Stimulated activated memory B cell treated with anti-CD40 and anti-IgM and Interleukin-4, amounts not matched to agents 10 μg/mL and 1 μg/mL and 100 μg/mL, for 72 hours (primary cell): ENCODE data around the gene ITSN2.
"Not testable (repeated sequence)": the region's sequence is repeated elsewhere in the genome, so short reads cannot be mapped to it uniquely, and the experiment has no call there.

Source experiments
- ATAC-seq: fragments of 150-1000 bp; cut with Tn5 transposase; 2 replicates; pipeline ENCODE4 v1.10.0; 2021
- H3K27ac Mint-ChIP-seq: one replicate; pipeline ENCODE4 v1.8.0; 2022; ENCODE audit warnings: mild to moderate bottlenecking, mixed read lengths
- H3K27me3 Mint-ChIP-seq: one replicate; pipeline ENCODE4 v1.8.0; 2022; ENCODE audit warnings: mixed read lengths
- H3K36me3 Mint-ChIP-seq: one replicate; pipeline ENCODE4 v1.8.0; 2022; ENCODE audit warnings: mixed read lengths
- H3K4me1 Mint-ChIP-seq: one replicate; pipeline ENCODE4 v1.8.0; 2022; ENCODE audit warnings: mixed read lengths
- H3K4me3 Mint-ChIP-seq: one replicate; pipeline ENCODE4 v1.8.0; 2022; ENCODE audit warnings: mild to moderate bottlenecking, moderate library complexity, mixed read lengths
- H3K9me3 Mint-ChIP-seq: one replicate; pipeline ENCODE4 v1.8.0; 2022; ENCODE audit warnings: mixed read lengths

ITSN2 gene

GRCh38 chr2:24353364-24353763 is 7.0 kb downstream of the ITSN2 start:
- ATAC-seq: no peak
- peaks cover 4% of the 10 kb centered on the region for H3K9me3 Mint-ChIP-seq
- H3K27ac Mint-ChIP-seq: peak overlapping the region; percentile 79
- H3K36me3 Mint-ChIP-seq: peaks cover 21% of the 10 kb centered on the region
- H3K4me1 Mint-ChIP-seq: peaks cover 84% of the 10 kb centered on the region
- no peak overlapping the region for H3K4me3 Mint-ChIP-seq
- H3K27me3 Mint-ChIP-seq: no peaks in the 10 kb centered on the region

GRCh38 chr2:24352664-24353063 is 7.7 kb downstream of the ITSN2 start:
- Mint-ChIP-seq H3K4me3 (peak overlapping the region; percentile 44), H3K36me3 (peaks cover 21% of the 10 kb centered on the region), H3K4me1 (peaks cover 78% of the 10 kb centered on the region), H3K27me3 (no peaks in the 10 kb centered on the region), H3K9me3 (peaks cover 4% of the 10 kb centered on the region), H3K27ac (peak overlapping the region; percentile 79)
- no peak for ATAC-seq

- Mint-ChIP-seq H3K27ac (peak overlapping the region; percentile 65), H3K36me3 (peaks cover 17% of the 10 kb centered on the region), H3K27me3 (no peaks in the 10 kb centered on the region), H3K4me3 (no peak overlapping the region), H3K9me3 (peaks cover under 1% of the 10 kb centered on the region), H3K4me1 (peaks cover 75% of the 10 kb centered on the region)
- ATAC-seq: no peak
These were observed 8.4 kb downstream of the ITSN2 start for GRCh38 chr2:24351981-24352380.

GRCh38 chr2:24351627-24351938 is 8.8 kb downstream of the ITSN2 start:
- Mint-ChIP-seq H3K4me1 (peaks cover 71% of the 10 kb centered on the region), H3K36me3 (peaks cover 14% of the 10 kb centered on the region), H3K4me3 (peak overlapping the region; percentile 29), H3K27me3 (no peaks in the 10 kb centered on the region), H3K9me3 (no peaks in the 10 kb centered on the region), H3K27ac (peak overlapping the region; percentile 65)
- no peak for ATAC-seq

GRCh38 chr2:24350826-24351626 is 9.3 kb downstream of the ITSN2 start:
- peaks cover 70% of the 10 kb centered on the region for H3K4me1 Mint-ChIP-seq
- no peak for ATAC-seq
- H3K27me3 Mint-ChIP-seq: no peaks in the 10 kb centered on the region
- H3K4me3 Mint-ChIP-seq: peak overlapping the region; percentile 38
- peak overlapping the region; percentile 65 for H3K27ac Mint-ChIP-seq
- H3K9me3 Mint-ChIP-seq: no peaks in the 10 kb centered on the region
- H3K36me3 Mint-ChIP-seq: peaks cover 12% of the 10 kb centered on the region

- ATAC-seq: no peak
- H3K27me3 Mint-ChIP-seq: no peaks in the 10 kb centered on the region
- no peaks in the 10 kb centered on the region for H3K9me3 Mint-ChIP-seq
- peak overlapping the region; percentile 65 for H3K27ac Mint-ChIP-seq
- peaks cover 71% of the 10 kb centered on the region for H3K4me1 Mint-ChIP-seq
- H3K36me3 Mint-ChIP-seq: peaks cover 12% of the 10 kb centered on the region
- H3K4me3 Mint-ChIP-seq: no peak overlapping the region
These were observed 11.2 kb downstream of the ITSN2 start for GRCh38 chr2:24349097-24349496.

GRCh38 chr2:24345937-24346336 is 14.4 kb downstream of the ITSN2 start:
- Mint-ChIP-seq H3K36me3 (peaks cover 14% of the 10 kb centered on the region), H3K9me3 (no peaks in the 10 kb centered on the region), H3K27me3 (no peaks in the 10 kb centered on the region), H3K4me3 (no peak overlapping the region), H3K4me1 (peaks cover 79% of the 10 kb centered on the region), H3K27ac (no peak overlapping the region)
- no peak for ATAC-seq

GRCh38 chr2:24343225-24343882 is 17.0 kb downstream of the ITSN2 start:
- Mint-ChIP-seq H3K4me1 (peaks cover 79% of the 10 kb centered on the region), H3K36me3 (peaks cover 15% of the 10 kb centered on the region), H3K27ac (peak overlapping the region; percentile 81), H3K4me3 (peak overlapping the region; percentile 21), H3K27me3 (no peaks in the 10 kb centered on the region), H3K9me3 (no peaks in the 10 kb centered on the region)
- ATAC-seq: peak; percentile 87

- Mint-ChIP-seq H3K9me3 (no peaks in the 10 kb centered on the region), H3K4me1 (peaks cover 88% of the 10 kb centered on the region), H3K27me3 (no peaks in the 10 kb centered on the region), H3K36me3 (peaks cover 15% of the 10 kb centered on the region), H3K27ac (peak overlapping the region; percentile 81), H3K4me3 (peak overlapping the region; percentile 56)
- peak; percentile 67 for ATAC-seq
These were observed 18.0 kb downstream of the ITSN2 start for GRCh38 chr2:24342110-24342910.

- no peak for ATAC-seq
- Mint-ChIP-seq H3K27me3 (no peaks in the 10 kb centered on the region), H3K36me3 (peaks cover 23% of the 10 kb centered on the region), H3K27ac (peak overlapping the region; percentile 81), H3K9me3 (peaks cover 3% of the 10 kb centered on the region), H3K4me1 (peaks cover 84% of the 10 kb centered on the region), H3K4me3 (no peak overlapping the region)
These were observed 20.5 kb downstream of the ITSN2 start for GRCh38 chr2:24339856-24340262.

- not testable (repeated sequence) for H3K9me3 Mint-ChIP-seq, ATAC-seq, H3K27me3 Mint-ChIP-seq
- Mint-ChIP-seq H3K4me1 (peaks cover 82% of the 10 kb centered on the region), H3K27ac (peak overlapping the region; percentile 81), H3K4me3 (peak overlapping the region; percentile 38), H3K36me3 (peaks cover 23% of the 10 kb centered on the region)
These were observed 21.2 kb downstream of the ITSN2 start for GRCh38 chr2:24339098-24339497.

- Mint-ChIP-seq H3K9me3 (peaks cover 3% of the 10 kb centered on the region), H3K36me3 (peaks cover 23% of the 10 kb centered on the region), H3K27ac (peak overlapping the region; percentile 81), H3K4me3 (no peak overlapping the region), H3K27me3 (no peaks in the 10 kb centered on the region), H3K4me1 (peaks cover 82% of the 10 kb centered on the region)
- ATAC-seq: no peak
These were observed 22.4 kb downstream of the ITSN2 start for GRCh38 chr2:24337890-24338289.

- no peak overlapping the region for H3K4me3 Mint-ChIP-seq
- H3K27me3 Mint-ChIP-seq: no peaks in the 10 kb centered on the region
- H3K36me3 Mint-ChIP-seq: peaks cover 23% of the 10 kb centered on the region
- no peak for ATAC-seq
- H3K27ac Mint-ChIP-seq: peak overlapping the region; percentile 70
- H3K9me3 Mint-ChIP-seq: peaks cover 3% of the 10 kb centered on the region
- H3K4me1 Mint-ChIP-seq: peaks cover 78% of the 10 kb centered on the region
These were observed 23.5 kb downstream of the ITSN2 start for GRCh38 chr2:24336811-24337210.

GRCh38 chr2:24334245-24334633 is 26.1 kb downstream of the ITSN2 start:
- peaks cover 73% of the 10 kb centered on the region for H3K4me1 Mint-ChIP-seq
- H3K4me3 Mint-ChIP-seq: no peak overlapping the region
- no peak for ATAC-seq
- peaks cover 3% of the 10 kb centered on the region for H3K9me3 Mint-ChIP-seq
- H3K27me3 Mint-ChIP-seq: no peaks in the 10 kb centered on the region
- peaks cover 14% of the 10 kb centered on the region for H3K36me3 Mint-ChIP-seq
- peak overlapping the region; percentile 80 for H3K27ac Mint-ChIP-seq

GRCh38 chr2:24332791-24333540 is 27.4 kb downstream of the ITSN2 start:
- Mint-ChIP-seq H3K27ac (peak overlapping the region; percentile 80), H3K4me3 (no peak overlapping the region)

More at GRCh38 chr2:24332791-24333540, 27.4 kb downstream of the ITSN2 start:
- no peak for ATAC-seq
- no peaks in the 10 kb centered on the region for H3K27me3 Mint-ChIP-seq
- H3K4me1 Mint-ChIP-seq: peaks cover 66% of the 10 kb centered on the region
- H3K36me3 Mint-ChIP-seq: peaks cover 14% of the 10 kb centered on the region
- peaks cover 3% of the 10 kb centered on the region for H3K9me3 Mint-ChIP-seq
